Liver (tissue), 9 donors: ENCODE results near the gene FAM53C. TPM values are rescaled to one million over a fixed set of nuclear protein-coding genes. Genes with fewer than 3 reads are reported as not detected.

Source experiments
- DNase-seq: peaks from one replicate; pipeline ENCODE4 v3.0.0-alpha.2; 2017; ENCODE audit warnings: low spot score
- H3K27ac ChIP-seq, 2 donors: one replicate each; pipeline ENCODE4 v1.7.0; 2013; ENCODE audit warnings: inconsistent platforms in 2 of 2, low read length in 2 of 2, control low read depth in 1 of 2, low read depth in 1 of 2, mild to moderate bottlenecking in 1 of 2
- H3K27me3 ChIP-seq, 4 donors: one replicate each; pipeline versions ENCODE4 v1.6.1 to v1.7.0; 2013; ENCODE audit warnings: low read length in 3 of 4, inconsistent platforms in 1 of 4, mild to moderate bottlenecking in 1 of 4, moderate library complexity in 1 of 4; ENCODE audit not compliant: control insufficient read depth in 4 of 4, insufficient read depth in 4 of 4
- H3K36me3 ChIP-seq, 4 donors: one replicate each; pipeline versions ENCODE4 v1.6.1 to v1.7.0; 2013; ENCODE audit warnings: low read length in 3 of 4, mild to moderate bottlenecking in 3 of 4, low read depth in 1 of 4, moderate library complexity in 1 of 4; ENCODE audit not compliant: control insufficient read depth in 4 of 4, insufficient read depth in 3 of 4
- H3K4me1 ChIP-seq, 4 donors: one replicate each; pipeline versions ENCODE4 v1.6.1 to v1.7.0; 2013; ENCODE audit warnings: low read length in 3 of 4, mild to moderate bottlenecking in 3 of 4, moderate library complexity in 1 of 4; ENCODE audit not compliant: control insufficient read depth in 4 of 4, insufficient read depth in 4 of 4
- H3K4me3 ChIP-seq, 3 donors: one replicate each; pipeline versions ENCODE4 v1.6.1 to v1.7.0; 2013; ENCODE audit warnings: low read length in 3 of 3, control low read depth in 1 of 3, low read depth in 1 of 3, mild to moderate bottlenecking in 1 of 3
- H3K9ac ChIP-seq, 2 donors: one replicate each; pipeline ENCODE4 v1.7.0; 2013; ENCODE audit warnings: low read length in 2 of 2, mild to moderate bottlenecking in 2 of 2, moderate library complexity in 2 of 2, control low read depth in 1 of 2, low read depth in 1 of 2
- H3K9me3 ChIP-seq, 4 donors: one replicate each; pipeline versions ENCODE4 v1.6.1 to v1.7.0; 2013; ENCODE audit warnings: low read length in 3 of 4; ENCODE audit not compliant: control insufficient read depth in 4 of 4
- EGR1 ChIP-seq, 2 donors: IDR thresholded peaks; 2 replicates each; pipeline ENCODE4 v1.6.1; 2016 to 2018; ENCODE audit warnings: antibody characterized with exemption in 2 of 2, low read depth in 2 of 2
- FOXA1 ChIP-seq: IDR thresholded peaks from 2 replicates; pipeline ENCODE4 v1.6.1; 2016; ENCODE audit warnings: antibody characterized with exemption
- FOXA2 ChIP-seq: IDR thresholded peaks from 2 replicates; pipeline ENCODE4 v1.6.1; 2016; ENCODE audit warnings: antibody characterized with exemption
- GABPA ChIP-seq, 2 donors: IDR thresholded peaks in 1 of 2; conservative IDR thresholded peaks in 1 of 2; 2 replicates each; pipeline ENCODE4 v1.6.1; 2016; ENCODE audit warnings: antibody characterized with exemption in 2 of 2, mild to moderate bottlenecking in 1 of 2, moderate library complexity in 1 of 2
- HNF4A ChIP-seq, 2 donors: conservative IDR thresholded peaks; 2 replicates each; pipeline ENCODE4 v1.6.1; 2016; ENCODE audit warnings: antibody characterized with exemption in 2 of 2, mild to moderate bottlenecking in 2 of 2
- HNF4G ChIP-seq: IDR thresholded peaks from 2 replicates; pipeline ENCODE4 v1.6.1; 2016; ENCODE audit warnings: antibody characterized with exemption
- NR2F2 ChIP-seq: IDR thresholded peaks from 2 replicates; pipeline ENCODE4 v1.6.1; 2016; ENCODE audit warnings: antibody characterized with exemption
- RAD21 ChIP-seq, 2 donors: IDR thresholded peaks; 2 replicates each; pipeline ENCODE4 v1.6.1; 2016; ENCODE audit warnings: antibody characterized with exemption in 2 of 2, mild to moderate bottlenecking in 2 of 2
- RXRA ChIP-seq, 2 donors: IDR thresholded peaks; 2 replicates each; pipeline ENCODE4 v1.6.1; 2017 to 2018; ENCODE audit warnings: antibody characterized with exemption in 2 of 2, mild to moderate bottlenecking in 1 of 2
- SP1 ChIP-seq: IDR thresholded peaks from 2 replicates; pipeline ENCODE4 v1.6.1; 2018; ENCODE audit warnings: antibody characterized with exemption, mild to moderate bottlenecking
- TAF1 ChIP-seq: conservative IDR thresholded peaks from 2 replicates; pipeline ENCODE4 v1.6.1; 2016; ENCODE audit warnings: antibody characterized with exemption, mild to moderate bottlenecking
- WGBS: extraction: QIAGEN DNeasy Blood & Tissue Kit; methylation state at CpG from one replicate; pipeline ENCODE4 v1.1.7; 2013; 5-methylcytosine and 5-hydroxymethylcytosine counted together
- polyA plus RNA-seq, 2 donors: library from polyadenylated mRNA; stranded (reverse) in 1 of 2; unstranded in 1 of 2; fragments of 200-250 nt in 1 of 2; fragments of >200 nt in 1 of 2; fragmentation: Nextera tagmentation in 1 of 2; extraction: Ambion mirVana in 1 of 2; gene quantifications; one replicate each; pipeline versions ENCODE4 v1.2.1 to v1.2.3, GENCODE V29; 2013 to 2015
- total RNA-seq, 2 donors: library from RNA; depleted of rRNA; stranded (reverse); fragments of >200 nt; gene quantifications; one replicate each; pipeline ENCODE4 v1.2.3, GENCODE V29; 2014
- TF ChIP-seq, protein P1 (sequence below): IDR thresholded peaks from 2 replicates; pipeline ENCODE4 v1.6.1; 2016; ENCODE audit warnings: antibody characterized with exemption
- TF ChIP-seq, protein P2 (sequence below): IDR thresholded peaks from 2 replicates; pipeline ENCODE4 v1.6.1; 2016; ENCODE audit warnings: antibody characterized with exemption
- TF ChIP-seq, protein P3 (sequence below): fragments of 150-350 bp; IDR thresholded peaks from 2 replicates; pipeline ENCODE4 v1.5.1; 2017; ENCODE audit warnings: improper control_type of control experiment, low read depth, low read length; ENCODE audit not compliant: missing input control
- TF ChIP-seq, protein P4 (sequence below): IDR thresholded peaks from 2 replicates; pipeline ENCODE4 v1.6.1; 2016; ENCODE audit warnings: antibody characterized with exemption, mild to moderate bottlenecking
- TF ChIP-seq, protein P5 (sequence below): IDR thresholded peaks from 2 replicates; pipeline ENCODE4 v1.6.1; 2016; ENCODE audit warnings: antibody characterized with exemption
- donor health status: healthy.
- donor health status: healthy.
- donor health status: healthy.
- donor health status: healthy.
- donor health status: healthy.

Gene FAM53C
- total and polyA plus RNA-seq, 4 donors, result 4.2 to 16.9 (median 8.9) TPM

DNA sequence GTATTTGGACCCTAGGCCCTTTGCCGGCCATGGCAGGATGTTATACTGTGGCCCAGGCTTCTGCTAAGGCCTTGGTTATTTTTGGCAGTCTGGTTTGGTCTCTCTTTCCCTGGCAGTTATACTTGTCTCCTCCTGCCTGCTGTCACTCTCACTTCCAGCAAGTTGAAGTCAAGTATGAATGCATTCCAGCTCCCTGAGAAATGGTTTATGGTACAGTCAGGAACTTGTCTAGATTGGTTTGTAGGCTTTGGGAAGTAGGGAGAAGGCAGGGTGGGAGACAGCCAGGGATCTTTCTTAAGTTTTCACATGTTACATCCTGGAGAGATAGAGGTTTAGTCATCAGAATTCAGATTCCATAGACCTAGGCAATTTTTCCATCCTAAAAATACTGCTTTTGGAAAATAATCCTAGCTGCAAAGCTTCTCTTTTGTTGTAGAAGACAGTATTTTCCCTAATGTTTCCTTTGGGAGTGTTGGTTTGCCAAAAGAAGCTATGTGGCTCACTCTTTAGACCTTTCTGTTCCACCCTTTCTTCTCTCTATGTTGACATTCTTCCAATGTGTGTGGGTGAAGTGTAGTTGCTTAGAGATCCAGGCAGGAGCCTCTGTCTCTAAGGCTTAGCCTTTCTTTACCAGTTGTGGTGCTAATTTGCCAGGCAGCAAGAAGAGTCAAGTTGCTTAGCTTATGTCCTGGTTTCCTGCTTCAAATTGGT is 11.9 kb downstream of the FAM53C start:
- H3K36me3 ChIP-seq, result peaks cover 12 to 28% (median 17%) of the 10 kb centered on the region in 4 donors
- H3K9ac ChIP-seq, result no peak overlapping the region
- H3K9me3 ChIP-seq, result no peaks in the 10 kb centered on the region
- no peak overlapping the region for H3K27ac ChIP-seq
- no peaks in the 10 kb centered on the region for H3K27me3 ChIP-seq
- DNase-seq, result no peak
- no peak for TF ChIP-seq RXRA (IDR thresholded peaks at IDR 0.05)
- TF ChIP-seq HNF4A (conservative IDR thresholded peaks at IDR 0.05), result no peak
- no peak for TF ChIP-seq FOXA1
- TF ChIP-seq, protein P1, sequence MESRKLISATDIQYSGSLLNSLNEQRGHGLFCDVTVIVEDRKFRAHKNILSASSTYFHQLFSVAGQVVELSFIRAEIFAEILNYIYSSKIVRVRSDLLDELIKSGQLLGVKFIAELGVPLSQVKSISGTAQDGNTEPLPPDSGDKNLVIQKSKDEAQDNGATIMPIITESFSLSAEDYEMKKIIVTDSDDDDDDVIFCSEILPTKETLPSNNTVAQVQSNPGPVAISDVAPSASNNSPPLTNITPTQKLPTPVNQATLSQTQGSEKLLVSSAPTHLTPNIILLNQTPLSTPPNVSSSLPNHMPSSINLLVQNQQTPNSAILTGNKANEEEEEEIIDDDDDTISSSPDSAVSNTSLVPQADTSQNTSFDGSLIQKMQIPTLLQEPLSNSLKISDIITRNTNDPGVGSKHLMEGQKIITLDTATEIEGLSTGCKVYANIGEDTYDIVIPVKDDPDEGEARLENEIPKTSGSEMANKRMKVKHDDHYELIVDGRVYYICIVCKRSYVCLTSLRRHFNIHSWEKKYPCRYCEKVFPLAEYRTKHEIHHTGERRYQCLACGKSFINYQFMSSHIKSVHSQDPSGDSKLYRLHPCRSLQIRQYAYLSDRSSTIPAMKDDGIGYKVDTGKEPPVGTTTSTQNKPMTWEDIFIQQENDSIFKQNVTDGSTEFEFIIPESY, result no peak
- TF ChIP-seq RAD21 (IDR thresholded peaks at IDR 0.05), result no peak
- TF ChIP-seq, protein P2, sequence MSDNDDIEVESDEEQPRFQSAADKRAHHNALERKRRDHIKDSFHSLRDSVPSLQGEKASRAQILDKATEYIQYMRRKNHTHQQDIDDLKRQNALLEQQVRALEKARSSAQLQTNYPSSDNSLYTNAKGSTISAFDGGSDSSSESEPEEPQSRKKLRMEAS, result no peak
- H3K4me1 ChIP-seq, result peaks cover 3 to 16% (median 15%) of the 10 kb centered on the region in 4 donors
- no peak overlapping the region for H3K4me3 ChIP-seq
- 93% methylated on average over 1 of the region's 1 CpG for WGBS

DNA sequence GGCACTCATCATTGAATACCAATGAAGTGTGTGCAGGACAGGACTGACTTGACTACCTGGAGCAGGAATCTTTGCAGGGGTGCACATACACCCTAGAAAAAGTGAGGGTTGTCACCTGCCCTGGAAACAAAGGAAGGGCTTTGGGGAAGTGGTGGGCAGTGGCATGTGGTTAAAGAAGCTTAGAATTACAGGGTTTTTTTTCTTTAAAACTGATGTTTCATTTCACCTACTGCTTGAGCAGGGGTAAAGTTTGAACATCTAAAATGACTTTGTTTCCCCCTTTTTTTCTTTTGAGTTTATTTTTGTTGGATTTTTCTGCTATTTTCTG is 12.5 kb downstream of the FAM53C start:
- DNase-seq, result no peak
- Histone ChIP-seq H3K9ac (no peak overlapping the region), H3K4me3 (no peak overlapping the region), H3K27me3 (no peaks in the 10 kb centered on the region), H3K9me3 (no peaks in the 10 kb centered on the region), H3K27ac (no peak overlapping the region), H3K36me3 (peaks cover 12 to 22% (median 14%) of the 10 kb centered on the region in 4 donors), H3K4me1 (peaks cover 4 to 20% (median 17%) of the 10 kb centered on the region in 4 donors)
- no peak for TF ChIP-seq NR2F2
- TF ChIP-seq GABPA (IDR thresholded peaks at IDR 0.05 in 1 of 2, conservative IDR thresholded peaks at IDR 0.05 in 1 of 2), result no peak
- no peak for TF ChIP-seq TAF1
- TF ChIP-seq, protein P3, sequence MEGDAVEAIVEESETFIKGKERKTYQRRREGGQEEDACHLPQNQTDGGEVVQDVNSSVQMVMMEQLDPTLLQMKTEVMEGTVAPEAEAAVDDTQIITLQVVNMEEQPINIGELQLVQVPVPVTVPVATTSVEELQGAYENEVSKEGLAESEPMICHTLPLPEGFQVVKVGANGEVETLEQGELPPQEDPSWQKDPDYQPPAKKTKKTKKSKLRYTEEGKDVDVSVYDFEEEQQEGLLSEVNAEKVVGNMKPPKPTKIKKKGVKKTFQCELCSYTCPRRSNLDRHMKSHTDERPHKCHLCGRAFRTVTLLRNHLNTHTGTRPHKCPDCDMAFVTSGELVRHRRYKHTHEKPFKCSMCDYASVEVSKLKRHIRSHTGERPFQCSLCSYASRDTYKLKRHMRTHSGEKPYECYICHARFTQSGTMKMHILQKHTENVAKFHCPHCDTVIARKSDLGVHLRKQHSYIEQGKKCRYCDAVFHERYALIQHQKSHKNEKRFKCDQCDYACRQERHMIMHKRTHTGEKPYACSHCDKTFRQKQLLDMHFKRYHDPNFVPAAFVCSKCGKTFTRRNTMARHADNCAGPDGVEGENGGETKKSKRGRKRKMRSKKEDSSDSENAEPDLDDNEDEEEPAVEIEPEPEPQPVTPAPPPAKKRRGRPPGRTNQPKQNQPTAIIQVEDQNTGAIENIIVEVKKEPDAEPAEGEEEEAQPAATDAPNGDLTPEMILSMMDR, result no peak
- TF ChIP-seq, protein P2, result no peak
- no peak for TF ChIP-seq RAD21 (IDR thresholded peaks at IDR 0.05)
- no peak for TF ChIP-seq HNF4G
- TF ChIP-seq, protein P4, sequence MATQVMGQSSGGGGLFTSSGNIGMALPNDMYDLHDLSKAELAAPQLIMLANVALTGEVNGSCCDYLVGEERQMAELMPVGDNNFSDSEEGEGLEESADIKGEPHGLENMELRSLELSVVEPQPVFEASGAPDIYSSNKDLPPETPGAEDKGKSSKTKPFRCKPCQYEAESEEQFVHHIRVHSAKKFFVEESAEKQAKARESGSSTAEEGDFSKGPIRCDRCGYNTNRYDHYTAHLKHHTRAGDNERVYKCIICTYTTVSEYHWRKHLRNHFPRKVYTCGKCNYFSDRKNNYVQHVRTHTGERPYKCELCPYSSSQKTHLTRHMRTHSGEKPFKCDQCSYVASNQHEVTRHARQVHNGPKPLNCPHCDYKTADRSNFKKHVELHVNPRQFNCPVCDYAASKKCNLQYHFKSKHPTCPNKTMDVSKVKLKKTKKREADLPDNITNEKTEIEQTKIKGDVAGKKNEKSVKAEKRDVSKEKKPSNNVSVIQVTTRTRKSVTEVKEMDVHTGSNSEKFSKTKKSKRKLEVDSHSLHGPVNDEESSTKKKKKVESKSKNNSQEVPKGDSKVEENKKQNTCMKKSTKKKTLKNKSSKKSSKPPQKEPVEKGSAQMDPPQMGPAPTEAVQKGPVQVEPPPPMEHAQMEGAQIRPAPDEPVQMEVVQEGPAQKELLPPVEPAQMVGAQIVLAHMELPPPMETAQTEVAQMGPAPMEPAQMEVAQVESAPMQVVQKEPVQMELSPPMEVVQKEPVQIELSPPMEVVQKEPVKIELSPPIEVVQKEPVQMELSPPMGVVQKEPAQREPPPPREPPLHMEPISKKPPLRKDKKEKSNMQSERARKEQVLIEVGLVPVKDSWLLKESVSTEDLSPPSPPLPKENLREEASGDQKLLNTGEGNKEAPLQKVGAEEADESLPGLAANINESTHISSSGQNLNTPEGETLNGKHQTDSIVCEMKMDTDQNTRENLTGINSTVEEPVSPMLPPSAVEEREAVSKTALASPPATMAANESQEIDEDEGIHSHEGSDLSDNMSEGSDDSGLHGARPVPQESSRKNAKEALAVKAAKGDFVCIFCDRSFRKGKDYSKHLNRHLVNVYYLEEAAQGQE, result no peak
- no peak for TF ChIP-seq RXRA (IDR thresholded peaks at IDR 0.05)
- TF ChIP-seq, protein P5, sequence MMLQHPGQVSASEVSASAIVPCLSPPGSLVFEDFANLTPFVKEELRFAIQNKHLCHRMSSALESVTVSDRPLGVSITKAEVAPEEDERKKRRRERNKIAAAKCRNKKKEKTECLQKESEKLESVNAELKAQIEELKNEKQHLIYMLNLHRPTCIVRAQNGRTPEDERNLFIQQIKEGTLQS, result no peak
- TF ChIP-seq FOXA1, result no peak
- no peak for TF ChIP-seq EGR1 (IDR thresholded peaks at IDR 0.05; ENCODE audit: low read depth in 2 of 2)
- TF ChIP-seq HNF4A (conservative IDR thresholded peaks at IDR 0.05), result no peak
- no peak for TF ChIP-seq FOXA2
- TF ChIP-seq SP1, result no peak
- TF ChIP-seq, protein P1, result no peak
